HepG2 (cell line): ENCODE measurements around the gene RPS6KC1. TPM values are rescaled to one million over a fixed set of nuclear protein-coding genes. Genes with fewer than 3 reads are reported as not detected.

Experiments
- ATAC-seq: fragments of 200-7000 bp; cut with Tn5 transposase; 3 replicates; pipeline ENCODE4 v1.9.1; 2020; ENCODE audit warnings: mild to moderate bottlenecking, moderate library complexity
- BruUV-seq: library from RNA; stranded (reverse); fragments of 400-500 nt; replicated peaks from 2 replicates; lab custom pipeline; 2021; lab: Mats Ljungman, UMichigan
- CTCF ChIA-PET: fragments of 300-600 bp; formaldehyde crosslinking; extraction: SDS; loops from one replicate; lab custom pipeline; 2021; ENCODE audit warnings: low total read pairs, inconsistent platforms, low intra/inter-chr PET ratio; lab: Yijun Ruan, JAX
- POLR2A ChIA-PET: fragments of 350-600 bp; sonication (Branson Sonifier 250); formaldehyde crosslinking; loops from one replicate; lab custom pipeline; 2020; ENCODE audit warnings: antibody characterized with exemption, inconsistent platforms; lab: Yijun Ruan, JAX
- DNase-seq: peaks from one replicate; pipeline ENCODE4 v3.0.0-alpha.2; 2015; ENCODE audit warnings: low spot score
- FAIRE-seq: peaks from 3 replicates; lab custom pipeline; 2011; peaks lifted over from hg19 to GRCh38; lab: Jason Lieb, UNC
- H2AFZ ChIP-seq: one replicate; pipeline ENCODE4 v1.6.1; 2011; ENCODE audit warnings: low read length, inconsistent platforms
- H3K27ac ChIP-seq: fragments of 300-600 bp; 3 replicates; pipeline ENCODE4 v1.8.0; 2011; ENCODE audit warnings: mixed run types, mild to moderate bottlenecking, mixed read lengths, low read length, inconsistent platforms; ENCODE audit not compliant: insufficient read depth; ENCODE audit errors: extremely low read length
- H3K27me3 ChIP-seq, 2 experiments: fragments of 200-600 bp in 1 of 2; 2 replicates in 1 of 2; 3 replicates in 1 of 2; pipeline versions ENCODE4 v1.6.0 to v1.8.0; 2011; ENCODE audit warnings: low read length in 2 of 2, mild to moderate bottlenecking in 2 of 2, moderate library complexity in 2 of 2, inconsistent platforms in 1 of 2; ENCODE audit not compliant: insufficient read depth in 2 of 2, control insufficient read depth in 1 of 2
- H3K36me3 ChIP-seq, 2 experiments: fragments of 200-600 bp in 1 of 2; replicated peaks in 1 of 2; 2 replicates in 1 of 2; 3 replicates in 1 of 2; pipeline versions ENCODE4 v1.5.1 to v1.8.0; 2011; ENCODE audit warnings: low read length in 2 of 2, inconsistent platforms in 1 of 2; ENCODE audit not compliant: insufficient read depth in 2 of 2, control insufficient read depth in 1 of 2
- H3K4me1 ChIP-seq: 2 replicates; pipeline ENCODE4 v1.5.1; 2012; ENCODE audit warnings: low read length, inconsistent platforms; ENCODE audit not compliant: insufficient read depth
- H3K4me2 ChIP-seq: 2 replicates; pipeline ENCODE4 v1.6.0; 2011; ENCODE audit warnings: low read depth, low read length, inconsistent platforms
- H3K4me3 ChIP-seq, 3 experiments: fragments of 200-600 bp in 1 of 3; sonication (generic), shearing (Covaris generic) in 1 of 3; replicated peaks in 1 of 3; 2 replicates each; pipeline ENCODE4 v1.5.1; 2011 to 2016; ENCODE audit warnings: low read length in 3 of 3, inconsistent platforms in 2 of 3, low read depth in 2 of 3, mild to moderate bottlenecking in 2 of 3, control low read depth in 1 of 3, mixed read lengths in 1 of 3; ENCODE audit not compliant: insufficient read depth in 1 of 3
- H3K79me2 ChIP-seq: one replicate; pipeline ENCODE4 v1.6.1; 2011; ENCODE audit warnings: low read length, inconsistent platforms; ENCODE audit not compliant: insufficient read depth
- H3K9ac ChIP-seq: 2 replicates; pipeline ENCODE4 v1.6.0; 2011; ENCODE audit warnings: mild to moderate bottlenecking, low read depth, low read length, inconsistent platforms; ENCODE audit not compliant: insufficient read depth
- H3K9me3 ChIP-seq: 2 replicates; pipeline ENCODE4 v1.5.1; 2012; ENCODE audit warnings: mild to moderate bottlenecking, low read length
- H4K20me1 ChIP-seq: 2 replicates; pipeline ENCODE4 v1.6.0; 2011; ENCODE audit warnings: inconsistent platforms, mild to moderate bottlenecking, low read length, moderate library complexity; ENCODE audit not compliant: insufficient read depth
- CREM ChIP-seq, 2 experiments: sonication (generic) in 1 of 2; formaldehyde crosslinking in 1 of 2; IDR thresholded peaks; 2 replicates each; pipeline versions ENCODE4 v1.4.0 to v1.6.1; 2016 to 2020; ENCODE audit warnings: antibody characterized with exemption in 1 of 2, mild to moderate bottlenecking in 1 of 2, missing genetic modification reagents in 1 of 2
- DPF2 ChIP-seq: sonication (generic); formaldehyde crosslinking; IDR thresholded peaks from 2 replicates; pipeline ENCODE4 v1.4.0; 2020; ENCODE audit warnings: mild to moderate bottlenecking, low read depth, missing genetic modification reagents, borderline replicate concordance
- ELF1 ChIP-seq: sonication (generic); formaldehyde crosslinking; IDR thresholded peaks from 2 replicates; pipeline ENCODE4 v1.4.0; 2020; ENCODE audit warnings: missing genetic modification reagents
- HOXA3 ChIP-seq: sonication (generic); formaldehyde crosslinking; IDR thresholded peaks from 2 replicates; pipeline ENCODE4 v1.5.0; 2020; ENCODE audit warnings: missing genetic modification reagents
- MAFG ChIP-seq: sonication (generic); formaldehyde crosslinking; IDR thresholded peaks from 2 replicates; pipeline ENCODE4 v1.5.1; 2020; ENCODE audit warnings: mild to moderate bottlenecking, missing genetic modification reagents
- MIXL1 ChIP-seq: IDR thresholded peaks from 2 replicates; pipeline ENCODE4 v1.6.1; 2016
- MTA1 ChIP-seq: sonication (generic); formaldehyde crosslinking; IDR thresholded peaks from 2 replicates; pipeline ENCODE4 v1.4.0; 2020; ENCODE audit warnings: missing genetic modification reagents, mild to moderate bottlenecking, borderline replicate concordance
- NR2F6 ChIP-seq, 2 experiments: IDR thresholded peaks; 2 replicates each; pipeline ENCODE4 v1.6.1; 2016; ENCODE audit warnings: antibody characterized with exemption in 1 of 2, mild to moderate bottlenecking in 1 of 2
- SPEN ChIP-seq: sonication (generic); formaldehyde crosslinking; IDR thresholded peaks from 2 replicates; pipeline ENCODE4 v1.5.1; 2020; ENCODE audit warnings: low read depth, mild to moderate bottlenecking, missing genetic modification reagents
- TBX3 ChIP-seq: fragments of 450-650 bp; IDR thresholded peaks from 2 replicates; pipeline ENCODE4 v1.6.1; 2017; ENCODE audit warnings: antibody characterized with exemption, mild to moderate bottlenecking, inconsistent platforms, borderline replicate concordance
- TSC22D2 ChIP-seq: sonication (generic); formaldehyde crosslinking; IDR thresholded peaks from 2 replicates; pipeline ENCODE4 v1.5.1; 2020; ENCODE audit warnings: missing genetic modification reagents, mild to moderate bottlenecking, borderline replicate concordance
- WIZ ChIP-seq: sonication (generic); formaldehyde crosslinking; IDR thresholded peaks from 2 replicates; pipeline ENCODE4 v1.5.1; 2020; ENCODE audit warnings: mild to moderate bottlenecking, missing genetic modification reagents
- ZNF382 ChIP-seq: sonication (generic); formaldehyde crosslinking; IDR thresholded peaks from 2 replicates; pipeline ENCODE4 v1.5.0; 2020; ENCODE audit warnings: missing genetic modification reagents, mild to moderate bottlenecking, borderline replicate concordance
- ZNF619 ChIP-seq: sonication (generic); formaldehyde crosslinking; IDR thresholded peaks from 2 replicates; pipeline ENCODE4 v1.4.0; 2020; ENCODE audit warnings: mild to moderate bottlenecking, missing genetic modification reagents
- WGBS: methylation state at CpG from one replicate; pipeline ENCODE4 v1.1.6; 2017; ENCODE audit warnings: low lambda C conversion rate; 5-methylcytosine and 5-hydroxymethylcytosine counted together
- in situ Hi-C: cut with HindIII; loops from 2 replicates; pipeline ENCODE4 v1.10.0; 2017; ENCODE audit warnings: low pct_unique_long_range_greater_than_20kb; ENCODE audit not compliant: extremely low pct_ligation_motif_present
- intact Hi-C: fragments of 100-400 bp; cut with micrococcal nuclease; formaldehyde crosslinking; loops from one replicate; pipeline ENCODE4 v1.10.0; 2022; ENCODE audit not compliant: unreplicated experiment
- polyA plus RNA-seq, 8 experiments: library from polyadenylated mRNA; depleted of rRNA in 3 of 8; stranded (reverse) in 7 of 8; unstranded in 1 of 8; fragments of >200 nt; fragmentation: Illumina TruSeq in 4 of 8; extraction: Trizol in 4 of 8; gene quantifications; 2 replicates each; pipeline versions ENCODE4 v1.2.1 to v1.2.3, GENCODE V29; 2011 to 2016; ENCODE audit warnings: low read depth in 4 of 8, missing spikeins in 1 of 8, mixed read lengths in 1 of 8; ENCODE audit not compliant: insufficient read depth in 1 of 8
- total RNA-seq, 5 experiments: library from RNA; depleted of rRNA; stranded (reverse); fragments of >200 nt; fragmentation: Illumina TruSeq; extraction: Trizol; gene quantifications; 2 replicates each; pipeline ENCODE4 v1.2.3, GENCODE V29; 2016; ENCODE audit warnings: low read depth in 1 of 5
- TF ChIP-seq, protein P1 (sequence below): sonication (generic); formaldehyde crosslinking; IDR thresholded peaks from 2 replicates; pipeline ENCODE4 v1.4.0; 2020; ENCODE audit warnings: missing genetic modification reagents

Gene RPS6KC1
- total and polyA plus RNA-seq, 2 of the 13 experiments (the other 11 are each of a cell fraction or from before 2014, with no cell fraction given), result 11.0 to 25.2 TPM

DNA sequence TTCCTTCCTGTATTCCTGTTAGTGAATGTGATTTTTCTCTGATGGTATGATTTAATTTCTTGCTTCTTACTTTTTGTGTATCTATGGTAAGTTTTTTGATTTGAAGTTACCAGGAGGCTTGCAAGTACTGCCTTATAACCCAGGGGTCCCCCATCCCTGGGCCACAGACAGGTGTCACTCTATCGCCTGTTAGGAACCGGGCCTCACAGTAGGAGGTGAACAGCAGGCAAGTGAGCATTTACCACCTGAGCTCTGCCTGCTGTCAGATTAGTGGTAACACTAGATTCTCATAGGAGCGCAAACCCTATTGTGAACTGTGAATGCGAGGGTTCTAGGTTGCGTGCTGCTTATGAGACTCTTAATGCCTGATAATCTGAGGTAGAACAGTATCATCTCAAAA, 143.3 kb downstream of the RPS6KC1 start:
- Histone ChIP-seq H3K27ac (no peak overlapping the region), H3K4me1 (peaks cover 10% of the 10 kb centered on the region), H3K9ac (no peak overlapping the region), H3K36me3 (peaks cover under 1 to 7% of the 10 kb centered on the region in 2 experiments; a peak in 4 of 5 replicates), H3K27me3 (no peaks in the 10 kb centered on the region), H2AFZ (no peak overlapping the region), H4K20me1 (no peaks in the 10 kb centered on the region), H3K4me3 (no peak overlapping the region), H3K9me3 (peaks cover 7% of the 10 kb centered on the region; the same call in 1 of the 2 replicates), H3K4me2 (no peak overlapping the region), H3K79me2 (no peaks in the 10 kb centered on the region)
- POLR2A ChIA-PET, result no interaction called here
- intact Hi-C loops, result no loop called here
- CTCF ChIA-PET, result no interaction called here
- FAIRE-seq (no peak), ATAC-seq (no peak), DNase-seq (no peak)
- TF ChIP-seq SPEN (CRISPR knock-in tag) (no peak), ZNF619 (CRISPR knock-in tag) (no peak)
- BruUV-seq, result no TSS peak
- in situ Hi-C loops, result no loop called here
- 99% methylated on average over 5 of the region's 5 CpGs for WGBS

DNA sequence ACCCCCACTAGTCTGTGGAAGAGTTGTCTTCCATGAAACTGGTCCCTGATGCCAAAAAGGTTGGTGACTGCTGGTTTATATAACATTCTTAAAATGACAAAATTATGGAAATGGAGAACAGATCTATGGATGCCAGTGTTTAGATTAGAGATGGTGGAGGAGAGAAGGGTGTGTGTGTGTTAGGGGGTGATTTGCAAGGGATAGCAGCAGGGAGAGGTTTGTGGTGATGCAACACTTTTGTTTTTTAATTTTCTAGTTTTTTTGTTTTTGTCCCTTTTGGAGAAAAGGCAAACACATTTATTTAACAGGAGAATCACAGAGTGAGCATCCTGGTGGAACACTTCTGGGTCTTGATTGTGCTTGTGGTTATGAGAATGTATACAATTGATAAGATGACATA, 143.8 kb downstream of the RPS6KC1 start:
- POLR2A ChIA-PET, result no interaction called here
- peaks cover 1 to 9% of the 10 kb centered on the region in 2 experiments; a peak in 4 of 5 replicates for H3K36me3 ChIP-seq
- ATAC-seq, result no peak
- no peak overlapping the region for H3K27ac ChIP-seq
- CTCF ChIA-PET, result no interaction called here
- H3K4me3 ChIP-seq, result no peak overlapping the region
- no peak overlapping the region for H3K4me2 ChIP-seq
- no peak overlapping the region for H3K9ac ChIP-seq
- FAIRE-seq, result no peak
- H3K4me1 ChIP-seq, result peaks cover 10% of the 10 kb centered on the region
- no TSS peak for BruUV-seq
- intact Hi-C loops, result no loop called here
- H3K79me2 ChIP-seq, result no peaks in the 10 kb centered on the region
- no peak overlapping the region for H2AFZ ChIP-seq
- in situ Hi-C loops, result no loop called here
- DNase-seq, result no peak
- TF ChIP-seq TBX3, result no peak
- TF ChIP-seq NR2F6 (IDR thresholded peaks at IDR 0.05), result no peak
- no peak for TF ChIP-seq NR2F6 (CRISPR knock-in tag; IDR thresholded peaks at IDR 0.05)
- TF ChIP-seq WIZ, result no peak
- TF ChIP-seq MIXL1 (CRISPR knock-in tag), result no peak
- TF ChIP-seq ZNF382, result no peak
- no peak for TF ChIP-seq MAFG (CRISPR knock-in tag)
- TF ChIP-seq, protein P1, sequence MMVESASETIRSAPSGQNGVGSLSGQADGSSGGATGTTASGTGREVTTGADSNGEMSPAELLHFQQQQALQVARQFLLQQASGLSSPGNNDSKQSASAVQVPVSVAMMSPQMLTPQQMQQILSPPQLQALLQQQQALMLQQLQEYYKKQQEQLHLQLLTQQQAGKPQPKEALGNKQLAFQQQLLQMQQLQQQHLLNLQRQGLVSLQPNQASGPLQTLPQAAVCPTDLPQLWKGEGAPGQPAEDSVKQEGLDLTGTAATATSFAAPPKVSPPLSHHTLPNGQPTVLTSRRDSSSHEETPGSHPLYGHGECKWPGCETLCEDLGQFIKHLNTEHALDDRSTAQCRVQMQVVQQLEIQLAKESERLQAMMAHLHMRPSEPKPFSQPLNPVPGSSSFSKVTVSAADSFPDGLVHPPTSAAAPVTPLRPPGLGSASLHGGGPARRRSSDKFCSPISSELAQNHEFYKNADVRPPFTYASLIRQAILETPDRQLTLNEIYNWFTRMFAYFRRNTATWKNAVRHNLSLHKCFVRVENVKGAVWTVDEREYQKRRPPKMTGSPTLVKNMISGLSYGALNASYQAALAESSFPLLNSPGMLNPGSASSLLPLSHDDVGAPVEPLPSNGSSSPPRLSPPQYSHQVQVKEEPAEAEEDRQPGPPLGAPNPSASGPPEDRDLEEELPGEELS (CRISPR knock-in tag), result no peak
- no peak for TF ChIP-seq CREM (IDR thresholded peaks at IDR 0.05)
- TF ChIP-seq CREM (CRISPR knock-in tag; IDR thresholded peaks at IDR 0.05), result no peak
- TF ChIP-seq ELF1, result no peak
- no peak for TF ChIP-seq DPF2
- TF ChIP-seq MTA1 (CRISPR knock-in tag), result no peak
- no peak for TF ChIP-seq TSC22D2 (CRISPR knock-in tag)
- TF ChIP-seq HOXA3 (CRISPR knock-in tag), result no peak
- H3K27me3 ChIP-seq, result no peaks in the 10 kb centered on the region
- H3K9me3 ChIP-seq, result peaks cover 7% of the 10 kb centered on the region; the same call in 1 of the 2 replicates
- no peaks in the 10 kb centered on the region for H4K20me1 ChIP-seq
